GM23338 (cell line): ENCODE data around the gene UPF3B. TPM values are rescaled to one million over a fixed set of nuclear protein-coding genes. Genes with fewer than 3 reads are reported as not detected.

Source experiments
- ATAC-seq: fragments of 200-7000 bp; cut with Tn5 transposase; 3 replicates; pipeline ENCODE4 v1.9.1; 2020
- DNase-seq: peaks from one replicate; pipeline ENCODE4 v3.0.0-alpha.2; 2015; ENCODE audit warnings: low spot score
- H2AFZ ChIP-seq: fragments of 200-600 bp; sonication (generic); 2 replicates; pipeline ENCODE4 v1.8.0; 2016; ENCODE audit warnings: antibody characterized with exemption, mild to moderate bottlenecking, moderate library complexity
- H3F3A ChIP-seq: fragments of 200-600 bp; sonication (generic); replicated peaks from 2 replicates; pipeline ENCODE4 v1.8.0; 2017; ENCODE audit warnings: antibody characterized with exemption, mixed run types, low read depth
- H3K27ac ChIP-seq: fragments of 200-600 bp; sonication (generic); 2 replicates; pipeline ENCODE4 v1.6.1; 2016; ENCODE audit warnings: low read depth
- H3K27me3 ChIP-seq: fragments of 200-600 bp; sonication (generic); 2 replicates; pipeline ENCODE4 v1.8.0; 2016; ENCODE audit warnings: mild to moderate bottlenecking, mixed run types, moderate library complexity; ENCODE audit not compliant: insufficient read depth
- H3K36me3 ChIP-seq: fragments of 200-600 bp; sonication (generic); 2 replicates; pipeline ENCODE4 v1.8.0; 2016; ENCODE audit warnings: mild to moderate bottlenecking; ENCODE audit not compliant: insufficient read depth
- H3K4me1 ChIP-seq: fragments of 200-600 bp; sonication (generic); 2 replicates; pipeline ENCODE4 v1.8.0; 2016; ENCODE audit warnings: mild to moderate bottlenecking, moderate library complexity; ENCODE audit not compliant: insufficient read depth
- H3K4me2 ChIP-seq: fragments of 200-600 bp; sonication (generic); 2 replicates; pipeline ENCODE4 v1.7.1; 2017; ENCODE audit warnings: mixed run types
- H3K4me3 ChIP-seq: fragments of 200-600 bp; sonication (generic); 2 replicates; pipeline ENCODE4 v1.6.1; 2016; ENCODE audit warnings: mixed run types
- H3K79me2 ChIP-seq: fragments of 200-600 bp; sonication (generic); replicated peaks from 2 replicates; pipeline ENCODE4 v1.8.0; 2017; ENCODE audit warnings: mild to moderate bottlenecking; ENCODE audit not compliant: insufficient read depth
- H3K9me2 ChIP-seq: fragments of 200-600 bp; sonication (generic); 2 replicates; pipeline ENCODE4 v1.8.0; 2017; ENCODE audit not compliant: insufficient read depth
- H4K20me1 ChIP-seq: fragments of 200-600 bp; sonication (generic); replicated peaks from 2 replicates; pipeline ENCODE4 v1.8.0; 2017; ENCODE audit warnings: mild to moderate bottlenecking; ENCODE audit not compliant: insufficient read depth
- H3K27ac Mint-ChIP-seq: 2 replicates; pipeline ENCODE4 v1.8.0; 2020; ENCODE audit warnings: inconsistent platforms, mild to moderate bottlenecking, moderate library complexity, mixed read lengths
- H3K27me3 Mint-ChIP-seq: 3 replicates; pipeline ENCODE4 v1.8.0; 2022; ENCODE audit warnings: low read depth, mild to moderate bottlenecking, moderate library complexity, mixed read lengths, inconsistent platforms; ENCODE audit not compliant: insufficient read depth, poor library complexity
- H3K36me3 Mint-ChIP-seq: 3 replicates; pipeline ENCODE4 v1.8.0; 2021; ENCODE audit warnings: low read depth, mild to moderate bottlenecking, inconsistent platforms, moderate library complexity, mixed read lengths
- H3K4me1 Mint-ChIP-seq: 3 replicates; pipeline ENCODE4 v1.8.0; 2020; ENCODE audit warnings: mild to moderate bottlenecking, inconsistent platforms, mixed read lengths
- H3K4me3 Mint-ChIP-seq: 3 replicates; pipeline ENCODE4 v1.8.0; 2021; ENCODE audit warnings: moderate library complexity, mild to moderate bottlenecking, inconsistent platforms, mixed read lengths
- H3K9me3 Mint-ChIP-seq: 3 replicates; pipeline ENCODE4 v1.8.0; 2020; ENCODE audit warnings: moderate library complexity, mild to moderate bottlenecking, inconsistent platforms, mixed read lengths
- CREB1 ChIP-seq: fragments of 250-450 bp; sonication (Bioruptor Pico); IDR thresholded peaks from 2 replicates; pipeline ENCODE4 v1.5.0; 2020; ENCODE audit warnings: low read depth, mild to moderate bottlenecking, moderate library complexity
- EZH2 ChIP-seq: fragments of 200-600 bp; sonication (generic); IDR thresholded peaks from one replicate; pipeline ENCODE4 v1.8.0; 2017; ENCODE audit warnings: antibody characterized with exemption, mild to moderate bottlenecking, low read depth; ENCODE audit not compliant: unreplicated experiment
- EZH2phosphoT487 ChIP-seq: fragments of 200-600 bp; sonication (generic); IDR thresholded peaks from one replicate; pipeline ENCODE4 v1.8.1; 2018; ENCODE audit warnings: antibody characterized with exemption; ENCODE audit not compliant: unreplicated experiment
- NANOG ChIP-seq: IDR thresholded peaks from 2 replicates; pipeline ENCODE4 v1.6.1; 2016; ENCODE audit warnings: antibody characterized with exemption, borderline replicate concordance
- POLR2AphosphoS5 ChIP-seq: IDR thresholded peaks from 2 replicates; pipeline ENCODE4 v1.6.1; 2016; ENCODE audit warnings: antibody characterized with exemption, low read depth
- STAT1 ChIP-seq: IDR thresholded peaks from one replicate; pipeline ENCODE4 v1.6.1; 2016; ENCODE audit warnings: antibody characterized with exemption; ENCODE audit not compliant: unreplicated experiment
- polyA plus RNA-seq: library from polyadenylated mRNA; unstranded; fragments of >200 nt; fragmentation: Nextera tagmentation; extraction: Ambion mirVana; gene quantifications from 2 replicates; pipeline ENCODE4 v1.2.1, GENCODE V29; 2016
- total RNA-seq: library from RNA; depleted of rRNA; stranded (reverse); fragments of >200 nt; shearing (Covaris generic); gene quantifications from 2 replicates; pipeline ENCODE4 v1.2.3, GENCODE V29; 2014
- TF ChIP-seq, protein P1 (sequence below), 2 experiments: fragments of 200-600 bp in 1 of 2; sonication (generic) in 1 of 2; conservative IDR thresholded peaks; 2 replicates each; pipeline versions ENCODE4 v1.5.1 to v1.6.1; 2016 to 2017; ENCODE audit warnings: antibody characterized with exemption in 2 of 2, low read depth in 2 of 2, mild to moderate bottlenecking in 2 of 2, moderate library complexity in 1 of 2
- TF ChIP-seq, protein P2 (sequence below): fragments of 250-450 bp; sonication (Bioruptor Pico); IDR thresholded peaks from 2 replicates; pipeline ENCODE4 v1.5.0; 2020; ENCODE audit warnings: mild to moderate bottlenecking, moderate library complexity

UPF3B gene
- total and polyA plus RNA-seq, 2 experiments from 2014 or later = 9.4 to 62.0 TPM

- no peaks in the 10 kb centered on the region for H3K36me3 ChIP-seq
- no peaks in the 10 kb centered on the region for H3K4me1 ChIP-seq
- peak within 1 kb of the TSS; percentile 60 for H2AFZ ChIP-seq
- Mint-ChIP-seq H3K4me1 (no peaks in the 10 kb centered on the region), H3K4me3 (peak within 1 kb of the TSS; percentile 97), H3K27me3 (peaks cover 5% of the 10 kb centered on the region), H3K27ac (peak within 1 kb of the TSS; percentile 97), H3K9me3 (no peaks in the 10 kb centered on the region; the same call in 2 of the 3 replicates), H3K36me3 (peaks cover 5% of the 10 kb centered on the region)
- H3K4me3 ChIP-seq = peak within 1 kb of the TSS; percentile 78
- peak within 1 kb of the TSS; percentile 92 for H3K27ac ChIP-seq
- H3K4me2 ChIP-seq = peak within 1 kb of the TSS; percentile 89
- no peaks in the 10 kb centered on the region for H3K9me2 ChIP-seq
- peaks cover 12% of the 10 kb centered on the region for H3K79me2 ChIP-seq
- peak; percentile 96 for ATAC-seq
- no peaks in the 10 kb centered on the region for H4K20me1 ChIP-seq
- no peaks in the 10 kb centered on the region for H3K27me3 ChIP-seq
- peak; percentile 86 for DNase-seq
- H3F3A ChIP-seq = no peaks in the 10 kb centered on the region
- TF ChIP-seq EZH2 (no peak), STAT1 (no peak), EZH2phosphoT487 (no peak), NANOG (no peak), CREB1 (peak; percentile 33; the same call in 1 of the 2 replicates), POLR2AphosphoS5 (peak; percentile 71)
- TF ChIP-seq, protein P1, sequence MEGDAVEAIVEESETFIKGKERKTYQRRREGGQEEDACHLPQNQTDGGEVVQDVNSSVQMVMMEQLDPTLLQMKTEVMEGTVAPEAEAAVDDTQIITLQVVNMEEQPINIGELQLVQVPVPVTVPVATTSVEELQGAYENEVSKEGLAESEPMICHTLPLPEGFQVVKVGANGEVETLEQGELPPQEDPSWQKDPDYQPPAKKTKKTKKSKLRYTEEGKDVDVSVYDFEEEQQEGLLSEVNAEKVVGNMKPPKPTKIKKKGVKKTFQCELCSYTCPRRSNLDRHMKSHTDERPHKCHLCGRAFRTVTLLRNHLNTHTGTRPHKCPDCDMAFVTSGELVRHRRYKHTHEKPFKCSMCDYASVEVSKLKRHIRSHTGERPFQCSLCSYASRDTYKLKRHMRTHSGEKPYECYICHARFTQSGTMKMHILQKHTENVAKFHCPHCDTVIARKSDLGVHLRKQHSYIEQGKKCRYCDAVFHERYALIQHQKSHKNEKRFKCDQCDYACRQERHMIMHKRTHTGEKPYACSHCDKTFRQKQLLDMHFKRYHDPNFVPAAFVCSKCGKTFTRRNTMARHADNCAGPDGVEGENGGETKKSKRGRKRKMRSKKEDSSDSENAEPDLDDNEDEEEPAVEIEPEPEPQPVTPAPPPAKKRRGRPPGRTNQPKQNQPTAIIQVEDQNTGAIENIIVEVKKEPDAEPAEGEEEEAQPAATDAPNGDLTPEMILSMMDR (conservative IDR thresholded peaks at IDR 0.05; ENCODE audit: low read depth in 2 of 2) = no peak
- TF ChIP-seq, protein P2, sequence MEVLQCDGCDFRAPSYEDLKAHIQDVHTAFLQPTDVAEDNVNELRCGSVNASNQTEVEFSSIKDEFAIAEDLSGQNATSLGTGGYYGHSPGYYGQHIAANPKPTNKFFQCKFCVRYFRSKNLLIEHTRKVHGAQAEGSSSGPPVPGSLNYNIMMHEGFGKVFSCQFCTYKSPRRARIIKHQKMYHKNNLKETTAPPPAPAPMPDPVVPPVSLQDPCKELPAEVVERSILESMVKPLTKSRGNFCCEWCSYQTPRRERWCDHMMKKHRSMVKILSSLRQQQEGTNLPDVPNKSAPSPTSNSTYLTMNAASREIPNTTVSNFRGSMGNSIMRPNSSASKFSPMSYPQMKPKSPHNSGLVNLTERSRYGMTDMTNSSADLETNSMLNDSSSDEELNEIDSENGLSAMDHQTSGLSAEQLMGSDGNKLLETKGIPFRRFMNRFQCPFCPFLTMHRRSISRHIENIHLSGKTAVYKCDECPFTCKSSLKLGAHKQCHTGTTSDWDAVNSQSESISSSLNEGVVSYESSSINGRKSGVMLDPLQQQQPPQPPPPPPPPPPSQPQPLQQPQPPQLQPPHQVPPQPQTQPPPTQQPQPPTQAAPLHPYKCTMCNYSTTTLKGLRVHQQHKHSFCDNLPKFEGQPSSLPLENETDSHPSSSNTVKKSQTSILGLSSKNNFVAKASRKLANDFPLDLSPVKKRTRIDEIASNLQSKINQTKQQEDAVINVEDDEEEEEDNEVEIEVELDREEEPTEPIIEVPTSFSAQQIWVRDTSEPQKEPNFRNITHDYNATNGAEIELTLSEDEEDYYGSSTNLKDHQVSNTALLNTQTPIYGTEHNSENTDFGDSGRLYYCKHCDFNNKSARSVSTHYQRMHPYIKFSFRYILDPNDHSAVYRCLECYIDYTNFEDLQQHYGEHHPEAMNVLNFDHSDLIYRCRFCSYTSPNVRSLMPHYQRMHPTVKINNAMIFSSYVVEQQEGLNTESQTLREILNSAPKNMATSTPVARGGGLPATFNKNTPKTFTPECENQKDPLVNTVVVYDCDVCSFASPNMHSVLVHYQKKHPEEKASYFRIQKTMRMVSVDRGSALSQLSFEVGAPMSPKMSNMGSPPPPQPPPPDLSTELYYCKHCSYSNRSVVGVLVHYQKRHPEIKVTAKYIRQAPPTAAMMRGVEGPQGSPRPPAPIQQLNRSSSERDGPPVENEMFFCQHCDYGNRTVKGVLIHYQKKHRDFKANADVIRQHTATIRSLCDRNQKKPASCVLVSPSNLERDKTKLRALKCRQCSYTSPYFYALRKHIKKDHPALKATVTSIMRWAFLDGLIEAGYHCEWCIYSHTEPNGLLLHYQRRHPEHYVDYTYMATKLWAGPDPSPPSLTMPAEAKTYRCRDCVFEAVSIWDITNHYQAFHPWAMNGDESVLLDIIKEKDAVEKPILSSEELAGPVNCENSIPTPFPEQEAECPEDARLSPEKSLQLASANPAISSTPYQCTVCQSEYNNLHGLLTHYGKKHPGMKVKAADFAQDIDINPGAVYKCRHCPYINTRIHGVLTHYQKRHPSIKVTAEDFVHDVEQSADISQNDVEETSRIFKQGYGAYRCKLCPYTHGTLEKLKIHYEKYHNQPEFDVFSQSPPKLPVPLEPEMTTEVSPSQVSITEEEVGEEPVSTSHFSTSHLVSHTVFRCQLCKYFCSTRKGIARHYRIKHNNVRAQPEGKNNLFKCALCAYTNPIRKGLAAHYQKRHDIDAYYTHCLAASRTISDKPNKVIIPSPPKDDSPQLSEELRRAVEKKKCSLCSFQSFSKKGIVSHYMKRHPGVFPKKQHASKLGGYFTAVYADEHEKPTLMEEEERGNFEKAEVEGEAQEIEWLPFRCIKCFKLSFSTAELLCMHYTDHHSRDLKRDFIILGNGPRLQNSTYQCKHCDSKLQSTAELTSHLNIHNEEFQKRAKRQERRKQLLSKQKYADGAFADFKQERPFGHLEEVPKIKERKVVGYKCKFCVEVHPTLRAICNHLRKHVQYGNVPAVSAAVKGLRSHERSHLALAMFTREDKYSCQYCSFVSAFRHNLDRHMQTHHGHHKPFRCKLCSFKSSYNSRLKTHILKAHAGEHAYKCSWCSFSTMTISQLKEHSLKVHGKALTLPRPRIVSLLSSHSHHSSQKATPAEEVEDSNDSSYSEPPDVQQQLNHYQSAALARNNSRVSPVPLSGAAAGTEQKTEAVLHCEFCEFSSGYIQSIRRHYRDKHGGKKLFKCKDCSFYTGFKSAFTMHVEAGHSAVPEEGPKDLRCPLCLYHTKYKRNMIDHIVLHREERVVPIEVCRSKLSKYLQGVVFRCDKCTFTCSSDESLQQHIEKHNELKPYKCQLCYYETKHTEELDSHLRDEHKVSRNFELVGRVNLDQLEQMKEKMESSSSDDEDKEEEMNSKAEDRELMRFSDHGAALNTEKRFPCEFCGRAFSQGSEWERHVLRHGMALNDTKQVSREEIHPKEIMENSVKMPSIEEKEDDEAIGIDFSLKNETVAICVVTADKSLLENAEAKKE (CRISPR knock-in tag) = no peak
These were observed 19.0 kb upstream of the UPF3B start, which contains the start of the genes NDUFA1 and RNF113A for GRCh38 chrX:119871599-119872395. NDUFA1 (plus strand) TSS chrX:119871832; CDS start chrX:119871912, 80 bp downstream. RNF113A (minus strand) TSS chrX:119871733; CDS start chrX:119871613, 120 bp downstream.
